ENCODE data around the gene RASGEF1C. TPM values are rescaled to one million over a fixed set of nuclear protein-coding genes. Genes with fewer than 3 reads are reported as not detected.

Gene RASGEF1C
- total RNA-seq, 2 experiments from 2014 or later = not detected

- peaks cover 2% of the 10 kb centered on the region for H3K27me3 Mint-ChIP-seq
- Histone ChIP-seq H3K36me3 (ENCODE audit: insufficient read depth, low read length) (no peaks in the 10 kb centered on the region), H3K27ac (ENCODE audit: low read depth in 1 of 2, low read length in 2 of 2) (no peak overlapping the region), H3K9me3 (ENCODE audit: control insufficient read depth in 1 of 2, insufficient read depth in 1 of 2, low read length in 2 of 2) (no peaks in the 10 kb centered on the region), H3K4me3 (ENCODE audit: low read length) (no peak overlapping the region), H3K27me3 (ENCODE audit: control insufficient read depth in 1 of 2, insufficient read depth in 2 of 2, low read length in 2 of 2) (peaks cover 0 to 2% of the 10 kb centered on the region in 2 experiments), H3K4me1 (ENCODE audit: insufficient read depth, low read length) (no peaks in the 10 kb centered on the region)
- CTCF ChIA-PET = no interaction called here
- POLR2A ChIA-PET = no interaction called here
- TF ChIP-seq, protein P1, sequence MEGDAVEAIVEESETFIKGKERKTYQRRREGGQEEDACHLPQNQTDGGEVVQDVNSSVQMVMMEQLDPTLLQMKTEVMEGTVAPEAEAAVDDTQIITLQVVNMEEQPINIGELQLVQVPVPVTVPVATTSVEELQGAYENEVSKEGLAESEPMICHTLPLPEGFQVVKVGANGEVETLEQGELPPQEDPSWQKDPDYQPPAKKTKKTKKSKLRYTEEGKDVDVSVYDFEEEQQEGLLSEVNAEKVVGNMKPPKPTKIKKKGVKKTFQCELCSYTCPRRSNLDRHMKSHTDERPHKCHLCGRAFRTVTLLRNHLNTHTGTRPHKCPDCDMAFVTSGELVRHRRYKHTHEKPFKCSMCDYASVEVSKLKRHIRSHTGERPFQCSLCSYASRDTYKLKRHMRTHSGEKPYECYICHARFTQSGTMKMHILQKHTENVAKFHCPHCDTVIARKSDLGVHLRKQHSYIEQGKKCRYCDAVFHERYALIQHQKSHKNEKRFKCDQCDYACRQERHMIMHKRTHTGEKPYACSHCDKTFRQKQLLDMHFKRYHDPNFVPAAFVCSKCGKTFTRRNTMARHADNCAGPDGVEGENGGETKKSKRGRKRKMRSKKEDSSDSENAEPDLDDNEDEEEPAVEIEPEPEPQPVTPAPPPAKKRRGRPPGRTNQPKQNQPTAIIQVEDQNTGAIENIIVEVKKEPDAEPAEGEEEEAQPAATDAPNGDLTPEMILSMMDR (IDR thresholded peaks at IDR 0.05) = no peak
- intact Hi-C loops (cut with DNase I, micrococcal nuclease) = no loop called here
- H3K36me3 Mint-ChIP-seq (ENCODE audit: low read depth) = no peaks in the 10 kb centered on the region
- no peak overlapping the region for H3K27ac Mint-ChIP-seq
- H3K4me1 Mint-ChIP-seq (ENCODE audit: low read depth) = no peaks in the 10 kb centered on the region
- ATAC-seq (ENCODE audit: poor library complexity) (no peak), DNase-seq (no peak)
- H3K9me3 Mint-ChIP-seq = no peaks in the 10 kb centered on the region
- H3K4me3 Mint-ChIP-seq = no peak overlapping the region
Observed at GRCh38 chr5:180173875-180174586, 35.0 kb downstream of the RASGEF1C start.

GRCh38 chr5:180173198-180173544 is 35.8 kb downstream of the RASGEF1C start:
- intact Hi-C loops (cut with DNase I, micrococcal nuclease) = no loop called here
- Mint-ChIP-seq H3K27me3 (no peaks in the 10 kb centered on the region), H3K9me3 (no peaks in the 10 kb centered on the region), H3K4me3 (no peak overlapping the region), H3K27ac (no peak overlapping the region), H3K4me1 (ENCODE audit: low read depth) (no peaks in the 10 kb centered on the region), H3K36me3 (ENCODE audit: low read depth) (no peaks in the 10 kb centered on the region)
- H3K27me3 ChIP-seq (ENCODE audit: control insufficient read depth in 1 of 2, insufficient read depth in 2 of 2, low read length in 2 of 2) = no peaks in the 10 kb centered on the region
- no peak overlapping the region for H3K4me3 ChIP-seq (ENCODE audit: low read length)
- POLR2A ChIA-PET = no interaction called here
- H3K27ac ChIP-seq (ENCODE audit: low read depth in 1 of 2, low read length in 2 of 2) = no peak overlapping the region
- H3K9me3 ChIP-seq (ENCODE audit: control insufficient read depth in 1 of 2, insufficient read depth in 1 of 2, low read length in 2 of 2) = no peaks in the 10 kb centered on the region
- CTCF ChIA-PET = no interaction called here
- H3K4me1 ChIP-seq (ENCODE audit: insufficient read depth, low read length) = no peaks in the 10 kb centered on the region
- H3K36me3 ChIP-seq (ENCODE audit: insufficient read depth, low read length) = no peaks in the 10 kb centered on the region
- no peak for ATAC-seq (ENCODE audit: poor library complexity)
- DNase-seq = no peak
- TF ChIP-seq, protein P1 (IDR thresholded peaks at IDR 0.05) = no peak

- H3K4me3 ChIP-seq (ENCODE audit: low read length) = no peak overlapping the region
- ATAC-seq (ENCODE audit: poor library complexity) = no peak
- DNase-seq = peak in 1 of 14 experiments; percentile 7
- H3K36me3 ChIP-seq (ENCODE audit: insufficient read depth, low read length) = no peaks in the 10 kb centered on the region
- intact Hi-C loops (cut with DNase I, micrococcal nuclease) = no loop called here
- no peaks in the 10 kb centered on the region for H3K4me1 ChIP-seq (ENCODE audit: insufficient read depth, low read length)
- Mint-ChIP-seq H3K27ac (no peak overlapping the region), H3K9me3 (no peaks in the 10 kb centered on the region), H3K4me1 (ENCODE audit: low read depth) (no peaks in the 10 kb centered on the region), H3K36me3 (ENCODE audit: low read depth) (no peaks in the 10 kb centered on the region), H3K4me3 (no peak overlapping the region), H3K27me3 (no peaks in the 10 kb centered on the region)
- no peak overlapping the region for H3K27ac ChIP-seq (ENCODE audit: low read depth in 1 of 2, low read length in 2 of 2)
- ChIA-PET POLR2A (no interaction called here), CTCF (no interaction called here)
- H3K9me3 ChIP-seq (ENCODE audit: control insufficient read depth in 1 of 2, insufficient read depth in 1 of 2, low read length in 2 of 2) = no peaks in the 10 kb centered on the region
- TF ChIP-seq, protein P1 (IDR thresholded peaks at IDR 0.05) = no peak
- H3K27me3 ChIP-seq (ENCODE audit: control insufficient read depth in 1 of 2, insufficient read depth in 2 of 2, low read length in 2 of 2) = peaks cover 0 to 3% of the 10 kb centered on the region in 2 experiments
Observed at GRCh38 chr5:180172447-180173197, 36.4 kb downstream of the RASGEF1C start.
